K562 (cell line): ENCODE results near the gene TCF12. TPM values are rescaled to one million over a fixed set of nuclear protein-coding genes. Genes with fewer than 3 reads are reported as not detected.

Experiments
- ATAC-seq: fragments of 200-7000 bp; cut with Tn5 transposase; 3 replicates; pipeline ENCODE4 v1.9.1; 2020; ENCODE audit warnings: moderate library complexity
- BruUV-seq: library from RNA; stranded (reverse); fragments of 400-500 nt; replicated peaks from 2 replicates; lab custom pipeline; 2021; lab: Mats Ljungman, UMichigan
- CTCF ChIA-PET: fragments of 300-600 bp; formaldehyde crosslinking; extraction: SDS; loops from one replicate; lab custom pipeline; 2021; ENCODE audit warnings: low intra/inter-chr PET ratio; lab: Yijun Ruan, JAX
- POLR2A ChIA-PET: fragments of 300-600, 350-650 bp; sonication (Branson Sonifier 250); formaldehyde crosslinking; extraction: SDS; loops from one replicate; lab custom pipeline; 2021; ENCODE audit warnings: antibody characterized with exemption, inconsistent platforms; lab: Yijun Ruan, JAX
- DNase-seq, 4 experiments: peaks; one replicate each; pipeline versions ENCODE4 v3.0.0 to v3.0.0-alpha.2; 2011 to 2018; ENCODE audit warnings: low spot score in 3 of 4, mixed read lengths in 3 of 4; ENCODE audit errors: extremely low read depth in 1 of 4
- FAIRE-seq: peaks from 2 replicates; lab custom pipeline; 2011; peaks lifted over from hg19 to GRCh38; lab: Jason Lieb, UNC
- H2AFZ ChIP-seq: 2 replicates; pipeline ENCODE4 v1.6.0; 2011; ENCODE audit warnings: low read depth, low read length, control low read depth, inconsistent platforms
- H3K27ac ChIP-seq: fragments of 200-600 bp; 3 replicates; pipeline ENCODE4 v1.8.0; 2011; ENCODE audit warnings: low read depth, mild to moderate bottlenecking, control low read depth, inconsistent platforms, low read length, moderate library complexity, mixed read lengths; ENCODE audit errors: extremely low read depth
- H3K27me3 ChIP-seq, 2 experiments: fragments of 300-600 bp in 1 of 2; 2 replicates in 1 of 2; 3 replicates in 1 of 2; pipeline versions ENCODE4 v1.6.0 to v1.8.0; 2011; ENCODE audit warnings: inconsistent platforms in 2 of 2, low read length in 2 of 2, mild to moderate bottlenecking in 1 of 2, mixed read lengths in 1 of 2, moderate library complexity in 1 of 2; ENCODE audit not compliant: control insufficient read depth in 2 of 2, insufficient read depth in 2 of 2
- H3K36me3 ChIP-seq: fragments of 300-600 bp; 3 replicates; pipeline ENCODE4 v1.8.0; 2011; ENCODE audit warnings: mild to moderate bottlenecking, low read length, inconsistent platforms; ENCODE audit not compliant: control insufficient read depth, insufficient read depth
- H3K4me1 ChIP-seq, 2 experiments: fragments of 200-600 bp in 1 of 2; replicated peaks in 1 of 2; 2 replicates in 1 of 2; 3 replicates in 1 of 2; pipeline versions ENCODE4 v1.5.1 to v1.8.0; 2011; ENCODE audit warnings: inconsistent platforms in 2 of 2, low read length in 2 of 2, mild to moderate bottlenecking in 1 of 2, mixed read lengths in 1 of 2, moderate library complexity in 1 of 2; ENCODE audit not compliant: control insufficient read depth in 2 of 2, insufficient read depth in 2 of 2
- H3K4me2 ChIP-seq: 2 replicates; pipeline ENCODE4 v1.6.1; 2011; ENCODE audit warnings: low read length, control low read depth, inconsistent platforms, mixed read lengths; ENCODE audit not compliant: insufficient read depth
- H3K4me3 ChIP-seq: fragments of 200-600 bp; sonication (generic), shearing (Covaris generic); 2 replicates; pipeline ENCODE4 v1.5.1; 2016; ENCODE audit warnings: control low read depth, inconsistent platforms
- H3K79me2 ChIP-seq: fragments of 200-600 bp; 3 replicates; pipeline ENCODE4 v1.8.0; 2011; ENCODE audit warnings: low read length, inconsistent platforms; ENCODE audit not compliant: control insufficient read depth, insufficient read depth
- H3K9ac ChIP-seq, 2 experiments: 2 replicates each; pipeline versions ENCODE4 v1.6.0 to v1.6.1; 2011; ENCODE audit warnings: low read depth in 2 of 2, low read length in 2 of 2, control low read depth in 1 of 2, inconsistent platforms in 1 of 2, mild to moderate bottlenecking in 1 of 2, mixed read lengths in 1 of 2; ENCODE audit not compliant: insufficient read depth in 1 of 2
- H3K9me1 ChIP-seq: one replicate; pipeline ENCODE4 v1.6.0; 2011; ENCODE audit warnings: inconsistent platforms, mild to moderate bottlenecking, low read length, moderate library complexity; ENCODE audit not compliant: control insufficient read depth, insufficient read depth
- H3K9me3 ChIP-seq: replicated peaks from 2 replicates; pipeline ENCODE4 v1.5.1; 2011; ENCODE audit warnings: low read depth, low read length, inconsistent platforms; ENCODE audit not compliant: control insufficient read depth, insufficient read depth
- H4K20me1 ChIP-seq: replicated peaks from 2 replicates; pipeline ENCODE4 v1.6.1; 2011; ENCODE audit warnings: low read length, inconsistent platforms, mixed read lengths; ENCODE audit not compliant: control insufficient read depth, insufficient read depth
- DDX20 ChIP-seq: fragments of 450-650 bp; IDR thresholded peaks from 2 replicates; pipeline ENCODE4 v1.6.1; 2016; ENCODE audit warnings: missing genetic modification characterization, low read depth, mild to moderate bottlenecking, missing compliant biosample characterization, moderate library complexity
- GATAD2B ChIP-seq: fragments of 450-650 bp; IDR thresholded peaks from 2 replicates; pipeline ENCODE4 v1.6.1; 2017; ENCODE audit warnings: mild to moderate bottlenecking, borderline replicate concordance
- MTA3 ChIP-seq: fragments of 450-650 bp; formaldehyde crosslinking; IDR thresholded peaks from 2 replicates; pipeline ENCODE4 v1.6.1; 2017; ENCODE audit warnings: mild to moderate bottlenecking, borderline replicate concordance
- NBN ChIP-seq: fragments of 450-650 bp; IDR thresholded peaks from 2 replicates; pipeline ENCODE4 v1.6.1; 2016; ENCODE audit warnings: low read depth, mild to moderate bottlenecking
- RNF2 ChIP-seq: sonication (generic); IDR thresholded peaks from 2 replicates; pipeline ENCODE4 v1.6.1; 2016
- THRB ChIP-seq: fragments of 450-650 bp; formaldehyde crosslinking; conservative IDR thresholded peaks from 2 replicates; pipeline ENCODE4 v1.4.0; 2022; ENCODE audit warnings: mild to moderate bottlenecking, missing genetic modification characterization
- ZNF3 ChIP-seq: fragments of 250-450 bp; sonication (Bioruptor Pico); IDR thresholded peaks from 2 replicates; pipeline ENCODE4 v1.5.0; 2021; ENCODE audit warnings: mild to moderate bottlenecking, moderate library complexity
- ZZZ3 ChIP-seq: fragments of 450-650 bp; IDR thresholded peaks from 2 replicates; pipeline ENCODE4 v1.6.1; 2016; ENCODE audit warnings: antibody characterized with exemption, mild to moderate bottlenecking, moderate library complexity
- WGBS: fragments of 100-300 bp; shearing (Covaris generic); methylation state at CpG from one replicate; pipeline ENCODE4 v1.1.6; 2016; ENCODE audit warnings: low coverage, mixed read lengths; ENCODE audit not compliant: insufficient coverage; ENCODE audit errors: missing lambda C conversion rate; 5-methylcytosine and 5-hydroxymethylcytosine counted together
- in situ Hi-C: fragments of 300-500 bp; cut with MboI; formaldehyde crosslinking; loops from 4 replicates; pipeline ENCODE4 v1.15.0; 2018; ENCODE audit warnings: inconsistent platforms, mixed read lengths
- intact Hi-C: fragments of 100-400 bp; cut with micrococcal nuclease; formaldehyde crosslinking; loops from 2 replicates; pipeline ENCODE4 v1.14.2; 2022
- polyA plus RNA-seq, 8 experiments: library from polyadenylated mRNA; depleted of rRNA in 4 of 8; stranded (reverse) in 5 of 8; unstranded in 3 of 8; fragments of >200 nt; fragmentation: Nextera tagmentation in 2 of 8; fragmentation: Illumina TruSeq in 1 of 8; extraction: Ambion mirVana in 2 of 8; extraction: Trizol in 1 of 8; gene quantifications; 2 replicates each; pipeline versions ENCODE4 v1.2.1 to v1.2.3, GENCODE V29; 2011 to 2014; ENCODE audit warnings: inconsistent platforms in 1 of 8, missing spikeins in 1 of 8
- total RNA-seq, 7 experiments: library from RNA; depleted of rRNA in 6 of 7; stranded (reverse); fragments of >200 nt in 6 of 7; fragmentation: Illumina TruSeq in 2 of 7; extraction: Trizol in 2 of 7; gene quantifications; 2 replicates each; pipeline versions ENCODE4 v1.2.1 to v1.2.3, GENCODE V29; 2011 to 2021; ENCODE audit warnings: low replicate concordance in 1 of 7

Gene TCF12
- total and polyA plus RNA-seq, 9 of the 15 experiments (the other 6 are each of a cell fraction or from before 2014, with no cell fraction given), result 10.5 to 132 (median 52.9) TPM

- 88% methylated on average over 2 of the region's 2 CpGs for WGBS
Observed at GRCh38 chr15:57234156-57234555, 315.7 kb downstream of the TCF12 start.

More at GRCh38 chr15:57234156-57234555, 315.7 kb downstream of the TCF12 start:
- FAIRE-seq (no peak), ATAC-seq (no peak), DNase-seq (no peak)
- no peak overlapping the region for H3K27ac ChIP-seq
- no peaks in the 10 kb centered on the region for H3K27me3 ChIP-seq
- H2AFZ ChIP-seq, result no peak overlapping the region
- H3K9ac ChIP-seq, result no peak overlapping the region
- H4K20me1 ChIP-seq, result no peaks in the 10 kb centered on the region
- intact Hi-C loops (no loop called here), in situ Hi-C loops (no loop called here)
- ChIA-PET POLR2A (no interaction called here), CTCF (no interaction called here)
- BruUV-seq, result no TSS peak
- no peaks in the 10 kb centered on the region for H3K9me3 ChIP-seq
- H3K4me1 ChIP-seq, result no peaks in the 10 kb centered on the region
- H3K4me3 ChIP-seq, result no peak overlapping the region
- H3K79me2 ChIP-seq, result no peaks in the 10 kb centered on the region
- no peaks in the 10 kb centered on the region for H3K9me1 ChIP-seq
- TF ChIP-seq NBN (no peak), ZZZ3 (no peak), RNF2 (no peak), MTA3 (no peak), GATAD2B (no peak), ZNF3 (CRISPR knock-in tag) (no peak), THRB (CRISPR knock-in tag) (no peak), DDX20 (tag) (no peak)
- no peak overlapping the region for H3K4me2 ChIP-seq
- peaks cover 44% of the 10 kb centered on the region for H3K36me3 ChIP-seq
